Adrenal gland (tissue), 5 donors: ENCODE measurements around the gene FBXL17.

Experiments used
- POLR2A ChIP-seq, 2 donors: fragments of 450-650 bp; IDR thresholded peaks; one replicate each; pipeline ENCODE4 v1.6.1; 2017; ENCODE audit warnings: antibody characterized with exemption in 2 of 2, mild to moderate bottlenecking in 2 of 2, moderate library complexity in 1 of 2
- TF ChIP-seq, protein P1 (sequence below), 6 experiments: fragments of 450-650 bp in 4 of 6; fragments of 200-600 bp in 2 of 6; sonication (generic) in 1 of 6; IDR thresholded peaks; 1 replicate in 5 of 6; 2 replicates in 1 of 6; pipeline versions ENCODE4 v1.5.1 to v1.8.0; 2016 to 2021; ENCODE audit warnings: antibody characterized with exemption in 6 of 6, mild to moderate bottlenecking in 2 of 6, moderate library complexity in 1 of 6
- donor health status: DM: no; HTN: no; CAD: no.

DNA sequence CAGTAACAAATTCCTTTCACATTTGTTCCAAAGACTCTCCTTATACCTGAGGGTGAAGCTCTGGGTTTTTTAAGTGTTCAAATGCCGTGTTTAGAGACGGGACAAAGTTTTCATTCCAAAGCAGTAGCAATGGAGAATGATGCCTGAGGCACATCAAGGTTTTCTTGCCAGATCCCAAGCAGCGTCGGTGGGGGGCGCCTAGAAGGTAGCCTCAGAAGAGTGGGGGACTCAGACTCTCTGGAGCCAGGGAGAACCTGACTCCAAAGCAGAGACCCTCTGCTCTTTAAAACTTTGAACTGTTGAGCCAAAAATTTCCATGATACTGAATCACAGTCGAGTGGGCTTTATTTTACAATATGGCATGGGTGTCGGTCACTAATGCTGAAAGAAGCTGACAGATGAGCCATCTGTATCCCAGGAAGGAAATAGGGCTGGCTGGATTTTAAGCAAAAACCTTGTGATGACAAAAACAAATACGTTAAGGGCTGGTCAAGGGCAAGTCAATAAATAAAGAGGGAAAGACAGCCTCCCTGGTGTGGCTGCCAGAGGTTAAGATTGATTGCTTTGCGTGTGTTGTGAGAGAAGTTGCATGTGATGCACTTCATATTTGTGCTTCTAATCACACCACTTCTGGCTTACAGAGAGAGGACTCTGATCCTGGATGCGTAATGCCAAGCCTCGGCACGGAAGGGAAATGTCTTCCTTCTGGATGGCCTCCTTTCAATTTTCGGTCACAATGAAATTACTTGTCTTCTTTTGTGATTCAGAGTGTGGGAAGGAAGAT lies 550.1 kb downstream of the FBXL17 start:
- TF ChIP-seq, protein P1, sequence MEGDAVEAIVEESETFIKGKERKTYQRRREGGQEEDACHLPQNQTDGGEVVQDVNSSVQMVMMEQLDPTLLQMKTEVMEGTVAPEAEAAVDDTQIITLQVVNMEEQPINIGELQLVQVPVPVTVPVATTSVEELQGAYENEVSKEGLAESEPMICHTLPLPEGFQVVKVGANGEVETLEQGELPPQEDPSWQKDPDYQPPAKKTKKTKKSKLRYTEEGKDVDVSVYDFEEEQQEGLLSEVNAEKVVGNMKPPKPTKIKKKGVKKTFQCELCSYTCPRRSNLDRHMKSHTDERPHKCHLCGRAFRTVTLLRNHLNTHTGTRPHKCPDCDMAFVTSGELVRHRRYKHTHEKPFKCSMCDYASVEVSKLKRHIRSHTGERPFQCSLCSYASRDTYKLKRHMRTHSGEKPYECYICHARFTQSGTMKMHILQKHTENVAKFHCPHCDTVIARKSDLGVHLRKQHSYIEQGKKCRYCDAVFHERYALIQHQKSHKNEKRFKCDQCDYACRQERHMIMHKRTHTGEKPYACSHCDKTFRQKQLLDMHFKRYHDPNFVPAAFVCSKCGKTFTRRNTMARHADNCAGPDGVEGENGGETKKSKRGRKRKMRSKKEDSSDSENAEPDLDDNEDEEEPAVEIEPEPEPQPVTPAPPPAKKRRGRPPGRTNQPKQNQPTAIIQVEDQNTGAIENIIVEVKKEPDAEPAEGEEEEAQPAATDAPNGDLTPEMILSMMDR (IDR thresholded peaks at IDR 0.05), result no peak
- no peak for TF ChIP-seq POLR2A (IDR thresholded peaks at IDR 0.05)
